Activated CD4-positive, alpha-beta T cell treated with anti-CD3 and anti-CD28 coated beads, Interleukin-2, amount 50 U/mL, for 16 hours (primary cell): ENCODE data around the gene RABGAP1L.

Source experiments
- DNase-seq: peaks from one replicate; pipeline ENCODE4 v3.0.0-alpha.2; 2020

RABGAP1L gene

DNA sequence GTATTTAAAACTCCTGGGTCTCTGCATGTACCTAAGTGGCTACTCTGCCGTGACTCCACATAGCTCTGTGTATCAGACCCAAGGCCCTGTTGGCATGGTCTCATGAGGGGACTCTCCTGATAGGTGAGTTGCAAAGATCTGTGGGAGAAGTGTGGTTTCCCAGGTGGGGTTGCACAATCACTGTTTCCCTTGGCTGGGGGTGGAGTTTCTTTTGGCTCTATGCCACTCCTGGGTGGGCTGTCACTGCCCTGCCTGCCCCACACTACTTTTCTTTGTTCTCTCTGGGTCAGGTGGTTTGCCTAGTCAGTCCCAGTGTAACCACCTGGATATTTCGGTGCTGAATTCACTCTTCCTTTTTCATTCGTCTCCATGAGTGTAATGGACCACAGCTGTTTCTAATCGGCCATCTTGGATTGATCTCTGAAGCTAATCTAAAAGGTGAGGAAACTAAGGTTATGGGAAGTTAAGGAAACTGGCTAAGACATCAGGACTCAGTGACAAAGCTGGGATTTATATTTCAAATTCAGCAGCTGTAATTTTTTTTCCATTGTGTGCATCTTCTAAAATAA, 743.3 kb downstream of the RABGAP1L start:
- DNase-seq: no peak

DNA sequence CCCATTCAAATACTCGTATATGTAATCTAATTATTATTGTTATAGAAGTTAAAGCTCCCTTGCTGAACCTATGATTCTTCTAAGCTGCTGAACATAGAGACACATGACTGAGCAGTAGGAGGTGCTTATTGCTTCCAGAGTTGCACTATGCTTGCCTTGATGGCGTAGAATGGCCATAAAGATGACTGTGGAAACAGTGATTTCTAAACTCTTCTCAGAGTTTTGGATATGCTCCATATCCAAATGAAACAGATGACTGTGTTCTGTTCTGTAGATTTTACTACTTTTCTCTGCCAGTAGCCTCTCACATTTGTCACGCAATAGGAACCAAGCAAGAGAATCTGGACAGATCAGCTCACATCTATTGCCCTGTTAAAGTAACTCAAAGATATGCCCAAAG, 752.3 kb downstream of the RABGAP1L start:
- no peak for DNase-seq

GRCh38 chr1:174912264-174912663, 752.9 kb downstream of the RABGAP1L start:
- peak; percentile 76 for DNase-seq

DNA sequence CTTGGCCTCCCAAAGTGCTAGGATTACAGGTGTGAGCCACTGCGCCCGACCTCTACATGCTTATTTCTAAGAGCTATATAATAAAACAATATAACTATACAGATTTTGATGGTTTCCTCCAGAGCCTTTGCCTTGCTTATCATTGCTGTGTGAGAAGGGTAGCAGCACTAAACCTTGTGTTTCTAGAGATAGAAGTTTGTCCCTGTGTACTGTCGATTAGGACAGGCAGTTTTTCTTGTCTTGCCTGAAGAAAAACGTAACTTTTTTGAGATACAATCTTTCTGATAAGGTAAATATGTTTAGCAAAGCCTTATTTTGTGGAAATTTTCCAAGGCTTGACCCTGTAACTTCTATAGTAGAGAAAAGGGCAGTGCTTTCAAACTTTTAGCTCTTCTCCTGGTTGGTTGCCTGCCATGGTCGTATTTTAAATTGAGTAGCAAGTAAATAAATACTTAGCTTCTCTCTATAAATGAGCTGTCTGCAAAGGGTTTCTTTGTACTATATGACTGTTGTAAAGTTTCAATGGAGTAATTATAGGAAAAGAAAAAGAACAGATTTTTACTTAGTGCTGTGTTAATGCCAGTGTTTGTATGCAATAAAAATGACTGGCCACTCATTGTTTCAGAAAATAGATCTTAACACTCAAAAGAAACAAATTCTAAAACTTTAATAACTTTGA, 754.0 kb downstream of the RABGAP1L start:
- peak; percentile 44 for DNase-seq

GRCh38 chr1:174914991-174915390, 755.7 kb downstream of the RABGAP1L start:
- no peak for DNase-seq

DNA sequence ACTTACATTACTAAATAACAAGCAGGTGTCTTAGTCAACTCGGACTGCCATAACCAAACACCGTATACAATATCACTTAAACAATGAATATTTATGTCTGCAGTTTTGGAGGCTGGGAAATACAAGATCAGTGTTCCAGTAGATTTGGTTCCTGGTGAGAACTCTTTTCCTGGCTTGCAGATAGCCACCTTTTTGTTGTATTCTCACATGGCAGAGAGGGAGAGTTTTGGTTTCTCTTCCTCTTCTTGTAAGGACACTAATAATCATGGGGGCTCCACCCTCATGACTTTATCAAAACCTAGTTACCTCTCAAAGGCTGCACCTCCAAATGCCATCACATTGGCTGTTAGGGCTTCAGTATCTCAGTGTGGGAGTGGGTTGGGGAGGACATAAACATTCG, 757.5 kb downstream of the RABGAP1L start:
- no peak for DNase-seq

DNA sequence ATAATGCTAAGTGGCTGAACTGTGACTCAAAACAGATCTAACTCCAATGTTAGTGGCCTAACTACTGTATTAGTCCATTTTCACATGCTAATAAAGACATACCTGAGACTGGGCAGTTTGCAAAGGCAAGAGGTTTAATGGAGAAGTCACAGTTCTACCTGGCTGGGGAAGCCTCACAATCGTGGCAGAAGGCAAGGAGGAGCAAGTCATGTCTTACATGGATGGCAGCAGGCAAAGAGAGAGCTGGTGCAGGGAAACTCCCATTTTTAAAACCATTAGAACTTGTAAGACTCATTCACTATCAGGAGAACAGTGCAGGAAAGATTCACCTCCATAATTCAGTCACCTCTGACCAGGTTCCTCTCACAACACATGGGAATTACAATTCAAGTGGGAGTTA, 760.8 kb downstream of the RABGAP1L start:
- no peak for DNase-seq

DNA sequence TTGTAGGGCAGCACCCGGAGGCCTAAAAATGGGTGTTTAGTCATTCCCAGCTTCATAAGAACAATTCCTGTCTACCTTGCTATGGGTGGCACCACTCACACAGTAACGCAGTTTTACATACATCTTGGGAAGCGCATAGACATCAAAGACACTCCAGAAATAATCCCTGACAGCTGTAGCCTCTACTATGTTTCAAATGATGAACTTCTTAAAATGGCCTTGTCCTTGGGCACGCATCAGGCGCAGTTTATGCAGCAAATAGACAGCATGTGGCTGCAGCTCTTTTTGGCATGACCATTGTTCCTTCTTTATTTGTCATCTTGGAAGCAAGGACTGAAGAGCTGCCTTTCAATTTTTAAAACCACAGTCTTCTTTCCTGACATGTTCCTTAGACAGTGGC, 762.8 kb downstream of the RABGAP1L start:
- DNase-seq: no peak

GRCh38 chr1:174923820-174924219, 764.5 kb downstream of the RABGAP1L start:
- DNase-seq: peak; percentile 45

GRCh38 chr1:174928541-174928940, 769.2 kb downstream of the RABGAP1L start:
- no peak for DNase-seq

GRCh38 chr1:174931214-174931613, 771.9 kb downstream of the RABGAP1L start:
- DNase-seq: no peak

DNA sequence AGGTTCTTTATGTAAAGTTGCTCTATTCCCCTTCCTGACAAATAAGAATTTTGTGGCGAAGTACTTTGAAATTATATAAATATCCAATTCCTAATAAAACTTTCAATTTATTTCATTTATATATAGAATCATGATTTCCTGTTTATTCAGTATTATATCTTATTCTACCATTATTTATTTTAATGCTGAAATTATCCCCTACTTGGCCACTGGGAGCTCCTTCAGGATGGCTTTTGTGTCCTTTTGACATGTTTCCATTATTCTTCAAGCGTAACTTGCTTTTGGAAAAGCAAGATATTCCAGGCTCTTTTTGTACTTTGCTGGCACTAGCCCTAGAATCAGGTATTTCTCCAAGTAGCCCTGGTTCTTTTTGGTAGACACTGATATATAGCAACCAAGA, 773.3 kb downstream of the RABGAP1L start:
- no peak for DNase-seq

GRCh38 chr1:174935961-174936727, 776.8 kb downstream of the RABGAP1L start:
- no peak for DNase-seq

DNA sequence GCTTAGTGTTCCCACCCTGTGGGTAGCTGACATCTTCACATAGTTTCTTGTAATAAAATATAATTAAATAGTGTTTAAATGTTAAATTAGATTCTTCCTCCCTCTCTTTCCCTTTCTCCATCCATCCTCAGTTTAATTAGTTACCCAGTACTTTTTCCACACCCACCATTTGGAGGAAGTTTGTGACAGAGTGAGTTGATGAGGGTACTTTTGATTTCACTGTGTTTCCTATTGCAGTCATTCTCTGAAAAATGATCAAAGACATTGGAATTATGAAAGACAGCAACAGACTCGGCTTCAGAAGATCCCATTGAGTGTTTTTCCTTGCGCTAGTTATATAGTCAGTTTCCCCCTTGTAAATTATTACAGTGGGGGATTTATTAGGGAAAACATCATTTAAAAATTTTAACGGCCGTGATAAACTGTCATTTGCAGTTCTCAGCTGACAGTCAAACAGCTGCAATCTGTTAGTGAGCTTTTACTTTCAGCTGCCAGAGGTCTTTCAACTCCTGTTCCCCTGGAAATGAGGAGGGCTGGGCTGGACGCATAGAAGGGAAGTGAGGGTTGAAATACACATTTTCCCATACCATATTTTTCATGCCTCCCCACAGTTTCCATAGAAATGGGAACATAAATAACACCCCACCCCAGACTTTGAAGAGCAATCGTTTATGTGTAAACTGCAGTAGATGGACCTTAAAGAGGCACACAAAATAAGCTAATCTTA, 779.1 kb downstream of the RABGAP1L start:
- peak; percentile 41 for DNase-seq

GRCh38 chr1:174939775-174940545, 780.6 kb downstream of the RABGAP1L start:
- DNase-seq: no peak

GRCh38 chr1:174940646-174941175, 781.4 kb downstream of the RABGAP1L start:
- no peak for DNase-seq

GRCh38 chr1:174942547-174943255, 783.4 kb downstream of the RABGAP1L start:
- DNase-seq: no peak

DNA sequence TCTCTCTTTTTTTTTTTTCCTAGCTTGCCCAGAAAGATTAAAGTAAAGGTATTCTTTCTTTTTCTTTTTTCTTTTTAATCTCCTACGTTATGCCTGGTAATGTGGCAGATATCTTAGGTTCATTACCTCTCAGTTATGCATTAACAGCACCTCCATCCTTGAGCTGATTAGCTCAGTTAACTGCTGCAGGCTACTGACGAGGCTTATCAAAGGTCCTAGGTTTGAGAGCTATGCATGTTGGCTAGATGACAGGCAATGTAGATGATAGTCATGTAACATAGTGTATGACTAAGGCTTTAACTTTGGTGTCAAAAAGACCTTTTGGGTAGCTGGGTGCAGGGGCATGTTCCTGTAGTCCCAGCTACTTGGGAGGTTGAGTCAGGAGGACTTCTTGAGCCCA, 786.7 kb downstream of the RABGAP1L start:
- no peak for DNase-seq

- DNase-seq: no peak
These were observed 789.7 kb downstream of the RABGAP1L start for GRCh38 chr1:174949061-174949460.

- DNase-seq: no peak
These were observed 790.3 kb downstream of the RABGAP1L start for GRCh38 chr1:174949645-174950044.

GRCh38 chr1:174953285-174954072, 794.2 kb downstream of the RABGAP1L start:
- DNase-seq: no peak
